Body of pancreas (tissue), 4 donors: Measurements from ENCODE around the gene NIPAL4.

ENCODE experiments used
- POLR2A ChIP-seq, 3 donors: fragments of 450-650 bp; IDR thresholded peaks; one replicate each; pipeline ENCODE4 v1.6.1; 2016; ENCODE audit warnings: antibody characterized with exemption in 3 of 3, mild to moderate bottlenecking in 2 of 3
- TF ChIP-seq, protein P1 (sequence below), 7 experiments: fragments of 450-650 bp in 4 of 7; fragments of 200-600 bp in 3 of 7; sonication (generic) in 3 of 7; IDR thresholded peaks; one replicate each; pipeline ENCODE4 v1.5.1; 2016 to 2019; ENCODE audit warnings: antibody characterized with exemption in 7 of 7

DNA sequence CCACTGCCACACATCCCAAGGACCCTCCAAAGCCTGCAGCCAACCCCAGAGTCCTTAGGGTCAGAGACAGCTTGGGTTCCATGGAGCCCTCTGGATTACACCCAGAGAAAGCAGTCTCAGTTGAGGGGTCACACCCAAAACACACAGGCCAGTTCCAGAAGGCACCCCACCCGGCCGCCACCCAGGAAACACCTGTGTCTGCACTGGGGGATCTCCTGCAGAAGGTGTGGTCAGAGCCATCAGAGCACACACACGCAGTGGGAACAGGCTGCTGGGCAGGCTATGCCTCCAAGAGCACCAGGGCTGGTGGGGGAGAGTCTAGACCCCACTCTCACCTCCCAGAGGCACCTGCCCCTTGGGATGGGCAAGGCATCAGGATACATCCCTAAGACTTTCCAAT, 27.3 kb downstream of the NIPAL4 start:
- TF ChIP-seq, protein P1, sequence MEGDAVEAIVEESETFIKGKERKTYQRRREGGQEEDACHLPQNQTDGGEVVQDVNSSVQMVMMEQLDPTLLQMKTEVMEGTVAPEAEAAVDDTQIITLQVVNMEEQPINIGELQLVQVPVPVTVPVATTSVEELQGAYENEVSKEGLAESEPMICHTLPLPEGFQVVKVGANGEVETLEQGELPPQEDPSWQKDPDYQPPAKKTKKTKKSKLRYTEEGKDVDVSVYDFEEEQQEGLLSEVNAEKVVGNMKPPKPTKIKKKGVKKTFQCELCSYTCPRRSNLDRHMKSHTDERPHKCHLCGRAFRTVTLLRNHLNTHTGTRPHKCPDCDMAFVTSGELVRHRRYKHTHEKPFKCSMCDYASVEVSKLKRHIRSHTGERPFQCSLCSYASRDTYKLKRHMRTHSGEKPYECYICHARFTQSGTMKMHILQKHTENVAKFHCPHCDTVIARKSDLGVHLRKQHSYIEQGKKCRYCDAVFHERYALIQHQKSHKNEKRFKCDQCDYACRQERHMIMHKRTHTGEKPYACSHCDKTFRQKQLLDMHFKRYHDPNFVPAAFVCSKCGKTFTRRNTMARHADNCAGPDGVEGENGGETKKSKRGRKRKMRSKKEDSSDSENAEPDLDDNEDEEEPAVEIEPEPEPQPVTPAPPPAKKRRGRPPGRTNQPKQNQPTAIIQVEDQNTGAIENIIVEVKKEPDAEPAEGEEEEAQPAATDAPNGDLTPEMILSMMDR (IDR thresholded peaks at IDR 0.05), result no peak
- TF ChIP-seq POLR2A (IDR thresholded peaks at IDR 0.05), result no peak
